Tibial nerve (tissue), 4 donors: Measurements from ENCODE around the gene TNNI3K. TPM values are rescaled to one million over a fixed set of nuclear protein-coding genes. Genes with fewer than 3 reads are reported as not detected.

ENCODE experiments used
- DNase-seq, 2 donors: peaks; one replicate each; pipeline ENCODE4 v3.0.0-alpha.2; 2019; ENCODE audit warnings: low spot score in 2 of 2
- H3K27ac ChIP-seq, 4 donors: fragments of 200-600 bp; sonication (generic) in 3 of 4; one replicate each; pipeline ENCODE4 v1.5.1; 2017 to 2019; ENCODE audit warnings: mild to moderate bottlenecking in 1 of 4
- H3K27me3 ChIP-seq, 2 donors: fragments of 200-600 bp; sonication (generic) in 1 of 2; one replicate each; pipeline versions ENCODE4 v1.5.1 to v1.6.0; 2017 to 2019
- H3K36me3 ChIP-seq, 3 donors: fragments of 200-600 bp; sonication (generic); one replicate each; pipeline ENCODE4 v1.5.1; 2018 to 2019
- H3K4me1 ChIP-seq, 4 donors: fragments of 200-600 bp; sonication (generic) in 3 of 4; one replicate each; pipeline ENCODE4 v1.5.1; 2017 to 2019
- H3K4me3 ChIP-seq, 4 donors: fragments of 200-600 bp; sonication (generic) in 3 of 4; one replicate each; pipeline ENCODE4 v1.5.1; 2017 to 2019; ENCODE audit warnings: mild to moderate bottlenecking in 1 of 4, moderate library complexity in 1 of 4
- H3K9me3 ChIP-seq, 4 donors: fragments of 200-600 bp; sonication (generic) in 3 of 4; one replicate each; pipeline ENCODE4 v1.5.1; 2017 to 2019
- CTCF ChIP-seq, 5 experiments: fragments of 200-600 bp in 3 of 5; fragments of 450-650 bp in 2 of 5; sonication (generic) in 3 of 5; IDR thresholded peaks; one replicate each; pipeline ENCODE4 v1.5.1; 2016 to 2019; ENCODE audit warnings: antibody characterized with exemption in 5 of 5, mild to moderate bottlenecking in 3 of 5, moderate library complexity in 2 of 5
- EP300 ChIP-seq, 2 donors: sonication (generic); formaldehyde crosslinking; IDR thresholded peaks; one replicate each; pipeline ENCODE4 v1.6.1; 2017; ENCODE audit warnings: antibody characterized with exemption in 2 of 2, mild to moderate bottlenecking in 1 of 2
- POLR2A ChIP-seq, 2 donors: fragments of 450-650 bp; IDR thresholded peaks; one replicate each; pipeline ENCODE4 v1.6.1; 2017; ENCODE audit warnings: antibody characterized with exemption in 2 of 2, mild to moderate bottlenecking in 2 of 2, moderate library complexity in 2 of 2
- WGBS, 2 donors: methylation state at CpG; one replicate each; pipeline ENCODE4 v1.1.5; 2018; 5-methylcytosine and 5-hydroxymethylcytosine counted together
- total RNA-seq, 4 donors: library from RNA; depleted of rRNA; stranded (reverse); fragments of >200 nt; gene quantifications; one replicate each; pipeline ENCODE4 v1.1.0, GENCODE V29; 2016

The TNNI3K gene
- total RNA-seq, 4 donors from 2014 or later: 2.2 to 4.6 (median 4.0) TPM

- peak overlapping the region in 1 of 4 donors; percentile 18 for H3K27ac ChIP-seq
- peaks cover 0 to 5% (median 0%) of the 10 kb centered on the region in 3 donors for H3K36me3 ChIP-seq
- no peak for DNase-seq
- TF ChIP-seq POLR2A (IDR thresholded peaks at IDR 0.05) (no peak), EP300 (IDR thresholded peaks at IDR 0.05) (no peak), CTCF (IDR thresholded peaks at IDR 0.05) (no peak)
- H3K4me1 ChIP-seq: no peaks in the 10 kb centered on the region
- WGBS, 2 donors: 67 to 81% methylated on average over 9 of the region's 9 CpGs
- no peak overlapping the region for H3K4me3 ChIP-seq
- H3K9me3 ChIP-seq: no peaks in the 10 kb centered on the region
- no peaks in the 10 kb centered on the region for H3K27me3 ChIP-seq
These were observed 228.3 kb downstream of the TNNI3K start for GRCh38 chr1:74463333-74463988.

GRCh38 chr1:74464037-74464436 is 228.8 kb downstream of the TNNI3K start:
- no peak for DNase-seq
- no peak for TF ChIP-seq CTCF (IDR thresholded peaks at IDR 0.05)
- no peak for TF ChIP-seq POLR2A (IDR thresholded peaks at IDR 0.05)
- TF ChIP-seq EP300 (IDR thresholded peaks at IDR 0.05): no peak
- Histone ChIP-seq H3K9me3 (no peaks in the 10 kb centered on the region), H3K27ac (peak overlapping the region in 1 of 4 donors; percentile 18), H3K4me3 (no peak overlapping the region), H3K4me1 (no peaks in the 10 kb centered on the region), H3K36me3 (peaks cover 0 to 5% (median 0%) of the 10 kb centered on the region in 3 donors), H3K27me3 (no peaks in the 10 kb centered on the region)
- WGBS, 2 donors: 57 to 58% methylated on average over 6 of the region's 6 CpGs

GRCh38 chr1:74465193-74465681 is 230.1 kb downstream of the TNNI3K start:
- 96 to 98% methylated on average over 19 to 22 of the region's 24 CpGs for WGBS, 2 donors
- Histone ChIP-seq H3K9me3 (no peaks in the 10 kb centered on the region), H3K4me1 (peaks cover 0 to under 1% (median 0%) of the 10 kb centered on the region in 4 donors), H3K27me3 (no peaks in the 10 kb centered on the region), H3K36me3 (peaks cover 0 to 5% (median 0%) of the 10 kb centered on the region in 3 donors), H3K4me3 (no peak overlapping the region), H3K27ac (no peak overlapping the region)
- DNase-seq: no peak
- TF ChIP-seq CTCF (IDR thresholded peaks at IDR 0.05) (no peak), EP300 (IDR thresholded peaks at IDR 0.05) (no peak), POLR2A (IDR thresholded peaks at IDR 0.05) (no peak)

- WGBS, 2 donors: 81 to 88% methylated on average over 3 of the region's 3 CpGs
- TF ChIP-seq EP300 (IDR thresholded peaks at IDR 0.05): no peak
- TF ChIP-seq POLR2A (IDR thresholded peaks at IDR 0.05): no peak
- TF ChIP-seq CTCF (IDR thresholded peaks at IDR 0.05): no peak
- H3K4me3 ChIP-seq: no peak overlapping the region
These were observed 232.7 kb downstream of the TNNI3K start for GRCh38 chr1:74467786-74468377.

GRCh38 chr1:74468982-74469603 is 233.9 kb downstream of the TNNI3K start:
- Histone ChIP-seq H3K4me3 (no peak overlapping the region), H3K36me3 (peaks cover 0 to 5% (median 0%) of the 10 kb centered on the region in 3 donors), H3K9me3 (no peaks in the 10 kb centered on the region), H3K27me3 (no peaks in the 10 kb centered on the region), H3K4me1 (peaks cover 0 to 16% (median 4%) of the 10 kb centered on the region in 4 donors), H3K27ac (no peak overlapping the region)
- DNase-seq: no peak
- TF ChIP-seq EP300 (IDR thresholded peaks at IDR 0.05) (no peak), CTCF (IDR thresholded peaks at IDR 0.05) (peak; percentile 43 to 64 (median 50)), POLR2A (IDR thresholded peaks at IDR 0.05) (no peak)
- 11% methylated on average over 2 of the region's 2 CpGs for WGBS, 2 donors

More at GRCh38 chr1:74467786-74468377, 232.7 kb downstream of the TNNI3K start:
- Histone ChIP-seq H3K4me1 (peaks cover 0 to 16% (median 4%) of the 10 kb centered on the region in 4 donors), H3K27me3 (no peaks in the 10 kb centered on the region), H3K9me3 (no peaks in the 10 kb centered on the region), H3K27ac (no peak overlapping the region), H3K36me3 (peaks cover 0 to 5% (median 0%) of the 10 kb centered on the region in 3 donors)
- DNase-seq: no peak
